DMS53 treated with DMSO at 0.1 percent for 48 hours (cell line): ENCODE measurements around the gene ELAVL1.
"Not testable (repeated sequence)": the region's sequence is repeated elsewhere in the genome, so short reads cannot be mapped to it uniquely, and the experiment has no call there.

Experiments
- DNase-seq: peaks from one replicate; lab custom pipeline; 2025; ENCODE audit not compliant: unreplicated experiment; lab: John Stamatoyannopoulos, UW

ELAVL1 gene

DNA sequence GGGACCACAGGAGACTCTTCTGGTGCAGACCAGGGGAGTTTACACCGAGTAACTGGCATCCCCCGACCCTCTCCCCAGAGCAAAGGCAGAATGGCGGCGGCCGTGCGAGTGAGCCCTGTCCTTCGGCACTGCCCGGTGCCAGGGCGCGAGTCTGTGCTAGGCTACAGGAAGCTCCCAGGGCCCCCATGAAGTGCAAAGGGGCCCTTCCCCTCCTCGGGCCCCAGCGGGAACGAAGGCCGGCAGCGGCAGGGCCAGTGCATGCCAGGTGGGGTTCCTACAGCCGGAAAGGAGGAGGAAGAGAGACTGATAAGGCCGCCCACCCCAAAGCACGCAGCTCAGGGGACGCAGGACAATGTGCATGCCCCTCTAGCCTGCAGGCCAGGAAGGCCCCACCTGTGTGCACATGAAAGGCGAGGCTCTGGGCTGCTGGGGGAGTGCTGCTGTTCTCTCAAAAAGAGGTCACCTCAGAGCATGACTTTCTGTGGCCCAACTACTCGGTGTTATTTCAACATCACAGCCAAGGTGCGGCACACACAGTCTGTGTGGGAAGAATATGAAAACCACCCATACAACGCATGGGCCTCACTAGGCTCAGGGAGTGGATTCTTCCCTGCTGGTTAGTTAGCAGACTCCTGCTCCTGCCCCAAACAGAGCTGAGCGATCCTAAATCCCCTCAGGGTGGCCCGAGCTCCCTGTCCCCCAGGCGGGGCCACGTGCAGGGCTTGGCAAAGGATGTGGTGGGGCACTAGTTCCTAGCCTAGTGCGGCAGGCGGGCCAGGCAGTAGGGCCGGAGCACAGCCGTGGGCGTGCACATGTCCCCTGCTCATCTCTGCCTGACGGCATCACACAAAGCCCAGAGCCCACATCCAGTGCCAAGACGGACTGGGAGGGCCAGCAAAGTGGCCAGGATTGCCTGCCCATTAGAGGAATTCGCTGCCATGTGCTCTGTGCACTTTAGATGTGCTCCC lies 33.6 kb downstream of the ELAVL1 start:
- no peak for DNase-seq

DNA sequence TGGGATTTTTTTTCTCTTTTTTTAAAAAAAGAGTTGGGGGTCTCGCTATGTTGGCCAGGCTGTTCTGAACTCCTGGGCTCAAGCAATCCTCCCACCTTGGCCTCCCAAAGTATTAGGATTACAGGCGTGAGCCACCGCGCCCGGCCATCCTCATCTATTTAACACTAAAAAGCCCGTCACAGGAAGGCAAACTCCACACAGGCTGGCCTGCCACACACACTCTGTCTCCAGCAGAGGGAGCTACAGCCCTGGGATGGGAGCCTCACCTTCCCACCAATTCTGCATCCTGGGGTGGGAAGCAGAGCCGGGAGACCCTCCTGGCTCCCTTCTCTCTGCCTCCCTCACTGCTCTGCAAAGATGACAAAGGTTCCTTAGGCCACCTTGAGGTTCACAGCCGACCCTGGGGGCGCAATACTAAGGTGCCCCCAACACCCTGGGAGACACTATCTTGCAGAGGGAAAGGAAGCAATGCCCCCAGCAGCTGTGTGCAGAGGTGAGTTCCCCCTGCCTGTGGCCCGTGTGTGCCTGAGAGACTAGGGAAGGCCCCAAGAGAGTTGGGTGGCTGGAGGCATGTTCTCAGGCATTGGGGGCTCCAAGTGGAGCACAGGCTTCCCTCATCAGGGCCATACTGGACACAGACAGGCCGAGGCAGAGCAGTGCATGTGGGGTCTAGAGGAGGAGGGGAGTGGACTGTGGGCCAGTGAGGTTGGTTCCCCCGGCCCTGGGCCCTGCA lies 34.6 kb downstream of the ELAVL1 start:
- no peak for DNase-seq

DNA sequence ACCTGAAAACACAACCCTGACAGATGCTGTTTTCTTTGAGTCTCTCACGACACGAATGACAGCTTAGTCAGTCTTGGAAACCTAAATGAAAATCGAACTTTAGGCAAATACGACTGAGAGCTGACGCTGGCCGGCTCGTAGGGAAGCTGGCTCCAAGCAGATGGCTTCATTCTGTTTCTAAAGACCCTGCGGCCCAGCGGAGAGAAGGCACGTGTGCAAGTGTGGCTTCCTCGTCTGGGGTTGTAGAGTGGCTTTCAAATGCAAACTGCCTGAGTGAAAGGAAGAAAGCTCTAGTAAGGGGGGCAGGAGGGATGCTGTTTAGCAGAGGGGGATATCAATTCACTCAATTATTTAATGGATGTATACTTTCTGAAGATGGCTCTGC lies 35.9 kb downstream of the ELAVL1 start:
- DNase-seq: no peak

DNA sequence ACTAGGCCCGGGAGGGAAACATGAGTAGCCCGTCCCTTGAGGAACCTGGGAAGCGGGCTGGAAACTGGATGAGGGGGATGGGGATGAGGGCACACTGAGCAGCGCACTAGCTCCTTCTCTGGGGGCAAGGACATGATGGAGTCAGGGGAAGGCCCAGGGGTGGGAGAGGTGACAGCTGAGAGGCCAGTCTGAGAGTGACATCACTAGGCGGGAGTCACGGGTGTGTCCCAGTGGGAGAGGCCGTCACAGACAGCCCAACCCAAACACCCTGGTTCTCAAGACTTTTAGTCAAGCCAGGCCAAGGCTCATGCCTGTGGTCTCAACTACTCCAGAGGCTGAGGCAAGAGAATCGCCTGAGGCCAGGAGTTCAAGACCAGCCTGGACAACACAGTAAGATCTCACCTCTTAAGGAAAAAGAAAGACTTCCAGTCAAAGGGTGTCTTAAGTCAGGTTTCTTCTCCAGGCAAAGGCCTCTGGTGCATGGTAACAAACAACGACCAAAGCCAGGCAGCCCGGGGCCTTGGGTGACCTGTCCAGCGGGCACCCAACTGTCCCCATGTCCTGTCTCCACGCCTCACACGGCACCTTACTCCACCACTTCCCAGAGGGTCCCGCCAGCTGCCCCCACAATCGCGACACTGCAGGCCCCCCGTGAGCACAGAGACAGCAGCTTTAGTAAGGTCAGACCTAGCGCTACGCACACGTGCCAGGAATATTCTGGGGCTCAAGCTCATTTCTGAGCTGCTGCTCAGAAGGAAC lies 36.5 kb downstream of the ELAVL1 start:
- no peak for DNase-seq

DNA sequence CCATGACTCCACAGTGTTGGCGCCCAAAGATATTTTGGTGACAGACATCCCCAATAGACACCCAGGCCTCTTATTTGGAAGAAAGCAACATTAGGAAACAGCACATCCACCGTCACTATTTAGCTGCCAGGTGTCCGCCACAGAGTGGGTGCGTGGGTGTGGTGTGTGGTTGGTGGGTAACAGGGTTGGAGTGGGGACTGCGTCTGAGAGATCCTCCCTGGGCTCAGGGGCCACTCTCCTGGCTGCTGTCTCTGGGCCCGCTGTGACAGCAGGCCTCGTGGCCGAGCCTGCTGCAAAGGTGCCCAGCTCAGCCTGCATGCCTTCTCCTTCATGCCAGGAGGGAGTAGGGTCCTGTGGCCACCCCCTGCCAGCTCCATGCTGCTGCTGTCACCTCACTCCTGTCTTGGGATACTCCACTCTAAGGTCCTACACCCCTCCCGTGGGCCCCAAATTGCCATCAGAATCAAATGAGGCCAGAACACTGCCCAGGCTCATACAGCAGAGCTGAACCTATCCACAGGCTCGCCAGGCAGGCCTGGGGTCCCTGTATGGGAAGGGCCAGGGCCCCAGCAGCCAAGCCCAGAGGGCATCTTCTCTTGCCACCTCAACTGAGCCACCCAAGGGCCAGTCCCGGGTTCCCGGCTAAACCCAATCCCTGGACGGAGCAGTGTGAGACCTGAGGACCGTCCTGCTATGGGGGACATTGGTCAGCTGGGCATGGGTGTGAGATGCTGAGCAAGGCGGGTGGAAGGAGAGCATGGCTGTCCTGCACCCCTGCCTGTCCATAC lies 37.2 kb downstream of the ELAVL1 start:
- DNase-seq: no peak

DNA sequence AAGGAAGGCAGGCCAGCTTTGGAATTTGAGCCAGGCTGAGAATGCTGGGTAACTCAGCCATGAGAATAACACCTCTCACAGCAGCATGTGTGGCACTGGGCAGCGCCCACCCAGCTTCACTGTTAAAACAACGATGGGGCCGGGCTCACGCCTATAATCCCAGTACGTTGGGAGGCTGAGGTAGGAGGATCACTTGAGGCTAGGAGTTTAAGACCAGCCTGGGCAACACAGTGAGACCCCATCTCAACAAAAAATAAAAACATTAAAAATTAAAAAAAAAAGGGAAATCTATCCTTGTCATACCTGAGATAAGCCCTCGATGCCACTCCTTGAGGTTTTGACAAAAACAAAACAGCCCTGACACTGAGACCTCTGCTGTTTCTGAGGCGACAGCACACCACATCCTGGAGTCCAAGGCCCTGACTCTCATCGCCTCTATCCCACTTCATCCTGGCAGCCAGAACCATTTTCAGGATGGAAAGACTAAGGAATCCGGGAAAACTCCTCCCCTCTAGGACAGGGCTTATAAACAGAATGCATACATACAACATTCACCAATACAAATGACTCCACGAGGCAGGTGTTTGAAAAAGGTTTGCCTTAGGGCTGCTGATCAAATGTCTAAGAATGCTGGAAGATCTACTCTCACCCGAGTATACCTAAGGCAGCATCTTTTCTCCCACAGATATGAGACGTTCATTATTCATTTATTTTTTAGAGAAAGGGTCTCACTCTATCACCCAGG lies 39.3 kb downstream of the ELAVL1 start:
- no peak for DNase-seq

DNA sequence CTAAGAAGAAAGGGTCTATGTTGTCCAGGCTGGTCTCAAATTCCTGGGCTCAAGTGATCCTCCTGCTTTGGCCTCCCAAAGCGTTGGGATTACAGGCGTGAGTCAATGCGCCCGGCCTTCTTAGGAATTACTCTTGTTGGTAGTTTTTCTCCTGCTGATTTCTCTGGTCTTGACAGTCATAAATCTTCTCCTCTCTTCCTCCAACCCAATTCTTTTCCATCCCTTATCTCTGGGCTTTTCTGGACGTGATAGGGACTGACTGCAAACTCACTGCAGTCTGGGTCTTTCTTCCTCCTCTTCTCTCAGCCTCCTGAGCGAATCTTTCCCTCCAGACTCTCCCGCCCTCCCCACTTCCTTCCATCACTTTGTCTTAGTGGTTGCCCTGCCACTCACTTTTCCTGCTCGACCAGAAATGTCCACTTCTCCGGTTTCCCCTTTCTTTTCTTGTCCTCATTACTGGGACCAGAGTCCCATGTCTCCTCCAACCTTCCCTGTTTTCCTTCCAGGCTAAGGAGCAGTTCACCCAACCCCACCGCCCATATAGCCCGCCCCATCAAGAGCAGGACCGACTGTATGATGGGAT lies 40.1 kb downstream of the ELAVL1 start:
- DNase-seq: no peak

DNA sequence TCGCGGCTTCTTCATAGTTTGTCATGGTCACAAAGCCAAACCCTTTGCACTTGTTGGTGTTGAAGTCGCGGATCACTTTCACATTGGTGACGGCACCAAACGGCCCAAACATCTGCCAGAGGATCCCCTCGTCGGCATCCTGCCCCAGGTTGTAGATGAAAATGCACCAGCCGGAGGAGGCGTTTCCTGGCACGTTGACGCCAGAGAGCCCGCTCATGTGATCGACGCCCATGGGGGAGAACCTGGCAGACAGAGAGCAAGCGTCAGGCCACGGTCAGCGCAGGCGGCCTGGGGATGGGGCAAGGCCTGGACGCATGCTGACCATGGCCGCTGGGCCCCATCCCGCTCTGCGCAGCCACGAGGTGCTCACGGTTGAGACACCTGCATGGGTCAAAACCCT lies 41.9 kb downstream of the ELAVL1 start:
- no peak for DNase-seq

DNA sequence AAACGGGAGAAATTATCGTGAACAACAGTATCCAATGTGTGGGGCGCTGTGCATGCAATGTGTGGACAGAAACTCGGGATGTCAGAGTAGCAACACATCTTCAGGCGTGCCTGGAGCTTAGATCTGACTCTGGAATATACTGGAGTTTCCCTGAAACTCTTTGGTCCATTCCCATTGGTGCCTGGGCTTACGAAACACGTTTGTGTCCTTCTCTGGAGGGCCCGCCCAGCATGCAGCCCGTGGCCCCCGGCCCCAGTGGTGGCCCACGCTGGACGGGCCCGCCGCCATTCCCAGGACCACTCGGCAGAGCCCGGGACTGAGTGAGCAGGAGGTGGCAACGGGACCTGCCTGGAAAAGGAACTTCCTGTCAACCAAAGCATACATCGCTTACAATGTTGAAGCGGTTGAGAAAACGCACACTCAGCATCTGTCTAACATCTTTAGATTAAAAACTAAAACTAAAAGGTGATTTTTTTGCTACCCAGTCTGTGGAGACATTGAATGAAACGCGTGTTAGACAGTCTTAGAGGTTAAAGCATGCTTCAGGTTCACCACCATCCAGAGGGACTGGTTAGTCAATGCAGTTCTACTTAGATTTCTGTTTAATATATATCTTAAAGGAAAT lies 42.7 kb downstream of the ELAVL1 start:
- DNase-seq: no peak

DNA sequence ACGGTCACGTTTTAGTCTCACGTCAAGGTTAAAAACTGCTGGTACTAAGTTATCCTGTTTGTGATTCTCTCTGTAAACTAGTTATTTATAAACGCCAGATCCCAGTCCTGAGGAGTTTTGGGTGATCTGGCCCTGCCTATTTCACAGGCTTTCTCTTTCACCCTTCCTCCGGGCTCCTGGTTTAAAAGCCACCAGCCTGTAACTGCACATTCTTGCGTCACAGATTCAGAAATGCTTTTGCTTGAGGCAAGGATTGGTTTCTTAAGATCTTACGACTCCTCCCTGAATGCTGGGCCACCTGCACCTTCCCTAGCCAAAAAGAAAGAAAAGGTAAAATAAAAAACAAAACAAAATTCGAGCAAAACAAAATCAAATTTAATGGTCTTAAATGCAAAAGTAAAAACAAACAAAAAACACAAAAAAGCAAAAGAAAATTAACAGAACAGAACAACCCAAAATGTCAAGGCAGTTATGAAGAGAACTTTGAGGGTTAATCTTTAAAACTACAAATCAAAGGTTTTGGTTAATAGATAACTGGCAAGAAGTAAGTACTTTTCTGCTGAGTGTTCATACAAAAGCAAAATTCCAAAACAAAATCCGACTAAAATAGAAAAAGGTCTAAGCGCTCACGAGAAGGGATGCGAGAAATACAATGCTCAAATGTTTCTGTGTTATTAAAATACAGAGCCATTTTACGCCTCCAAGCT lies 43.4 kb downstream of the ELAVL1 start:
- DNase-seq: no peak

DNA sequence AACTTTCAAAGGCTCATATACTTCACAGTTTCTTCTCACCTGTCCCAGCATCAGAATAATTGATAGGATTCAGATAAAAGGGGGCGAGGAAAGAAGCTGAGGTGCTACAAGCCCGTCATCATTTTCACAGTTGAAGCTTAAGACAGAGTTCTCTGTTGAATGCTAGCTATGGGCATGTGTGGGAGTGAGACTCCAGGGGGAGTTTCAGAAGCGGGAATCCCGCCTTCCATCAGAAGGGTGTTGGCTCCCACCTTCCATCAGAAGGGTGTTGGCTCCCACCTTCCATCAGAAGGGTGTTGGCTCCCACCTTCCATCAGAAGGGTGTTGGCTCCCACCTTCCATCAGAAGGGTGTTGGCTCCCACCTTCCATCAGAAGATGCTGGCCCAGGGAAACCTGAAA lies 44.4 kb downstream of the ELAVL1 start:
- DNase-seq: not testable (repeated sequence)

DNA sequence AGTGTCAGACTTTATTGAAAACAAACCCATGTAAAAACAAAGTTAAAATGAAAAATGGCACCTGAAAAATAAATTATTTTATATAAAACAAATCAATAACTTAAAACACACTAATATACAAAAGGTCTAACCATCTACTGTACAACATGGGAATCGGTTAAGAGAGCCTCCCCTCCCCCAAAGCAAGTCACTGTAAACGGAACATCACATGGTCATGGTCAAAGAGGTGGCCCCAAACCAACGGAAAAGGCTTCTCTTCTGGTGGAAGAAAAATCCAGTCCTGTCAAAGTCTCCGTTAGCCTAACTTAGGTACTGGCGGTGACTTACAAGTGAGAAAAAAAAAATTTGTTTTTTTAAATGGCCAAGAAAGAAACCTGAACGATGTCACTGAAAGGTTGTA lies 46.2 kb downstream of the ELAVL1 start:
- no peak for DNase-seq

DNA sequence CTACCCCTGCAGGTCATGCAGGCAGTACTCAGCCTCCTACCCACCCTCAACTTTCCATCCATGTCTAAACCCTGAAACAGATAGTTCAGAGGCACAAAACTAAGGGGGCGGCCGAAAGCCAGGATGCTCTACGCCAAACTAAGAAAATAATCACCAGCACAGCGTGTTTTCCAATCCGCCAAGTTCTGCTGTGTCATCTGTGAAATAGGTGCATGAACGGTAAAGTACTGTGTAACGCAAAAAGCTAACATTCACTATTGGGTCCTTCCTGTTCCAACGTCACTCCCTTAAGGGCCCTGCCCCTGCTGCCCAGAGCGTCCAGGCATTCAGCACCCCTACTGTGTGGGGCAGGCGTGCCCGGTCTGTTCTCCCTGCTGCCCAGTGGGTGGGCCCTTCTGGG lies 49.7 kb downstream of the ELAVL1 start:
- no peak for DNase-seq

DNA sequence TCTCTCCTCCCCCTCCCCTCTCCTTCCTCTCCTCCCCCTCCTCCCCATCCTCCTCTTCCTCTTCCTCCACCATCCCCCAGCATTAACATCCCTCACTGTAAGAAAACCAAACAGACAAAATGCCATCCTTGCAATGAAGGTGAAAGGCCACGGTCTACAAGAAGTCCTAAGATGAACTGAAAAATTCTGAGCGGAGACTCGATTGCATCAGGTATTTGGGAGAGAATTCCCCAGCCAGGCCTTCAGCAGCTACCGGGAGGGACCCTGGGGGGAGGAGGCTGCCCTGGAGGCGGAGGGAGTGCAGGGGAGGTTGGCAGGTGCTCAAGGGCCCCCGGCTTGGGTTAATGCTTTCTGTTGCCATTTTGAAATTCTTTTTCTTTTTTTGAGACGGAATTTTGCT lies 51.9 kb downstream of the ELAVL1 start:
- DNase-seq: no peak

DNA sequence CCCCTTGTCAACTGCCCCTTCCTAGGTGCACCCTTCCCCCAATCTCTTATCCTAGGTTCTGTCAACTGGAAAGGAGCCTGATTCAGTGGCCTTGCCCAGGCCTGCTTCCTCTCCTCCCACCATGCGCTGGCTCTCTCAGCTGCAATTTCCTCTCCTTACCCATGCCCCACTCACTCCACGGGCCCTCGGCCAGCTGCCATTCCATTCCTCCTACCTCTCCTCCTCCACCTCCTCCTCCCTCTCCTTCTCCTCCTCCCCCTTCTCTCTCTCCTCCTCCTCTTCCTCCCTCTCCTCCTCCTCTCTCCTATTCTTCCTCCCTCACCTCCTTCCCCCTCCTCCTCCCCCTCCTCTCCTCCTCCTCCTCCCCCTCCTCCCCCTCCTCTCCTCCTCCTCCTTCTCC lies 52.4 kb downstream of the ELAVL1 start:
- no peak for DNase-seq

DNA sequence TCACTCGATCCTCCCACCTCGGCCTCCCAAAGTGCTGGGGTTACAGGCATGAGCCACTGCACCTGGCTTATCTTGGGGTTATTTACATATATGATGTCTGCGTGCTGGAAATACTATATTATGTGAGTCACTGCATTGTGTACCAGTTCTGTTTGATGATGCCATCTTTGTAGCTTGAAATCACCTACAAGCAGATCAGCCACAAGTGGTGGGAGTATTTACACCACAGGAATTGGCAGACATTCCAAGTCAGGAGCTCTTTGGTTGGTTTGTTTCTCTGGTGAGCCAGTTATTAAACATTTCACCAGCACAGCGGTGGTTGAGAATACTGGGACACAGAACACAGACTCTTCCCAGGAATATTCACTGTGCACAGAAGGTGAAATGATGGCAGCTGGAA lies 57.5 kb downstream of the ELAVL1 start:
- no peak for DNase-seq

DNA sequence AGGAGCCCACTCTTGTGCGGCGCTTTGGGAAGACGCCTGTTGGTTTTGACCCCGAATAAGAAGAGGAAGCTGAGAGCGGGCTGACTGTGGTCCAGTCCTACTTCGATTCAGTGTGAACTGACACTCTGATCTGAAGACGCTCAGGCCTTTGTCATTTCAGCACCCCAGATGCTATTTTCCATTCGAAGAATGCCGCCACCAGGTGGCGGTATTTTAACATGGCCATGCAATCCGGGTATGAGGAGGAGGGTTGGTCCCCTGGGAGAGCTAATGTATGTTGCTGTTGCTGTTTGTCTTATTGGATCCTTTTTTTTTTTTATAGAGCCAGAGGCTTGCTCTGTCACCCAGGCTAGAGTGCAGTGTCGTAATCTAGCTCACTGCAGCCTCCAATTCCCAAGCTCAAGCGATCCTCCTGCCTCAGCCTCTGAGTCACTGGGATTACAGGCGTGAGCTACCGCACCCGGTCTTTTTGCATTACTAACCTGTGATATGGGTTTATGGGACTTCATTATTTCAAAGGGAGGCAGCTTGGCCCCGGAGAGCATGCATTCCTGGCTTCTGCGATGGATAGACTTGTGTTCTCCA lies 61.2 kb downstream of the ELAVL1 start:
- DNase-seq: peak; percentile 71

DNA sequence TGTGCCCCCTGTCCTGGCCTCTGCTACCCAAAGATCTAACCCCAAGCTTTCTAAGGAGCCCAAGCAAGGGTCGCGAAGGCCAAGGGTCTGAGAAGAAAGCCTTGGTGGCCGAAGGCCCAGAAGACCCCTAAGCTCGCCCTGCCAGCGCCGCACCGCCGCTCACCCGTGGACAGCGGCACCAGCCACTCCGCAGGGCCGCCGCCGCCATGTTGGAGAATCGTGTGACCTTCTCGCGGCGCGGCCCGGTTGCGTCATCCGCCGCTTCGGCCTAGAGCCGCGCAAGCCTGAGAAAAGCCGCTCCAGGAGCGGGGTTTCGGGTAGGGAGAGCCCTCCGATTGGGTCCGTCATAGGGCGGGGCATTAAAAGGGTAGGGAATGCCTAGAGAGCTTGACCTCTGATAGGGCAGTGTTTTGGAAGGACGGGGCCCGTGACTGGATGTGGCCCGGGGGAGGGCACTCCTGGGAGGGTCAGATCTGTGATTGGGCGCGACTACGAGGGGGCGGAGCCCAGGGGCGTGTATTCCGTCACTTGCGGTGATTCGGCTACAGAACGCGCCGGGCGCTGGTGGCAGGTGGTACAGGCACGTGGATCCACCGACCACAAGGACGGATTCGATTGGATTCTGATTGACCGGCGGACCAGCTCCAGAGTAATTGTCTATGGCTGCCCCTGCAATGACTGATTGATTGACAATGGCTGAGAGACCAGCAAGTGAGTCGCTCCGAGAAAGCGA lies 61.8 kb downstream of the ELAVL1 start, which contains the start of gene TIMM44:
Gene TIMM44 (minus strand): TSS at position 223 of the 733 bp plus-strand sequence. CDS start 15 bp downstream, at position 208.
- DNase-seq: peak; percentile 93
